CD14-positive monocyte (primary cell): ENCODE data around the gene CTSA. TPM values are rescaled to one million over a fixed set of nuclear protein-coding genes. Genes with fewer than 3 reads are reported as not detected.

ENCODE experiments used
- DNase-seq, 3 donors: peaks; one replicate each; pipeline ENCODE4 v3.0.0-alpha.2; 2011 to 2022
- H2AFZ ChIP-seq: 2 replicates; pipeline ENCODE4 v1.6.0; 2012; ENCODE audit warnings: mild to moderate bottlenecking, low read depth, low read length, inconsistent platforms; ENCODE audit not compliant: insufficient read depth, poor library complexity, severe bottlenecking
- H3K27ac ChIP-seq, 2 donors: 1 replicate in 1 of 2; 2 replicates in 1 of 2; pipeline ENCODE4 v1.5.1; 2012 to 2013; ENCODE audit warnings: low read length in 2 of 2, control low read depth in 1 of 2, inconsistent platforms in 1 of 2, low read depth in 1 of 2, mild to moderate bottlenecking in 1 of 2
- H3K27me3 ChIP-seq, 2 donors: one replicate each; pipeline versions ENCODE4 v1.6.0 to v1.6.1; 2011 to 2013; ENCODE audit warnings: low read length in 2 of 2; ENCODE audit not compliant: control insufficient read depth in 2 of 2, insufficient read depth in 2 of 2
- H3K36me3 ChIP-seq, 2 donors: replicated peaks in 1 of 2; 1 replicate in 1 of 2; 2 replicates in 1 of 2; pipeline versions ENCODE4 v1.5.1 to v1.6.1; 2012 to 2013; ENCODE audit warnings: low read length in 2 of 2, control low read depth in 1 of 2, inconsistent platforms in 1 of 2, mild to moderate bottlenecking in 1 of 2; ENCODE audit not compliant: insufficient read depth in 2 of 2, control insufficient read depth in 1 of 2
- H3K4me1 ChIP-seq, 2 donors: 1 replicate in 1 of 2; 2 replicates in 1 of 2; pipeline versions ENCODE4 v1.5.1 to v1.6.1; 2012 to 2013; ENCODE audit warnings: low read length in 2 of 2, control low read depth in 1 of 2, inconsistent platforms in 1 of 2, mild to moderate bottlenecking in 1 of 2, moderate library complexity in 1 of 2; ENCODE audit not compliant: insufficient read depth in 2 of 2, control insufficient read depth in 1 of 2
- H3K4me2 ChIP-seq: replicated peaks from 2 replicates; pipeline ENCODE3; 2012; ENCODE audit warnings: low read length, moderate library complexity, mild to moderate bottlenecking; ENCODE audit not compliant: poor library complexity, severe bottlenecking; ENCODE audit errors: extremely low read depth
- H3K4me3 ChIP-seq, 3 experiments: fragments of 200-600 bp in 1 of 3; sonication (generic) in 1 of 3; replicated peaks in 1 of 3; 1 replicate in 2 of 3; 2 replicates in 1 of 3; pipeline ENCODE4 v1.5.1; 2011 to 2013; ENCODE audit warnings: low read length in 3 of 3, mild to moderate bottlenecking in 3 of 3, control low read depth in 2 of 3, low read depth in 2 of 3, inconsistent platforms in 1 of 3, moderate library complexity in 1 of 3
- H3K79me2 ChIP-seq: 2 replicates; pipeline ENCODE4 v1.6.0; 2012; ENCODE audit warnings: mild to moderate bottlenecking, control low read depth, inconsistent platforms, low read length, moderate library complexity; ENCODE audit not compliant: insufficient read depth
- H3K9ac ChIP-seq: 2 replicates; pipeline ENCODE4 v1.6.0; 2017; ENCODE audit warnings: low read length, mild to moderate bottlenecking; ENCODE audit not compliant: insufficient read depth, poor library complexity, severe bottlenecking
- H3K9me3 ChIP-seq, 2 donors: replicated peaks in 1 of 2; 1 replicate in 1 of 2; 2 replicates in 1 of 2; pipeline versions ENCODE4 v1.5.1 to v1.6.1; 2012 to 2013; ENCODE audit warnings: low read length in 2 of 2, control low read depth in 1 of 2; ENCODE audit not compliant: control insufficient read depth in 1 of 2, insufficient read depth in 1 of 2
- H4K20me1 ChIP-seq: 2 replicates; pipeline ENCODE4 v1.6.0; 2012; ENCODE audit warnings: mild to moderate bottlenecking, low read length, control low read depth, moderate library complexity; ENCODE audit not compliant: insufficient read depth
- H3K27ac Mint-ChIP-seq, 7 donors: one replicate each; pipeline ENCODE4 v1.8.0; 2020; ENCODE audit warnings: mild to moderate bottlenecking in 7 of 7, mixed read lengths in 7 of 7, moderate library complexity in 6 of 7, inconsistent platforms in 2 of 7
- H3K27me3 Mint-ChIP-seq, 3 donors: one replicate each; pipeline ENCODE4 v1.8.0; 2021 to 2022; ENCODE audit warnings: low read depth in 3 of 3, mild to moderate bottlenecking in 3 of 3, mixed read lengths in 3 of 3, moderate library complexity in 3 of 3, inconsistent platforms in 1 of 3
- H3K36me3 Mint-ChIP-seq, 2 donors: one replicate each; pipeline ENCODE4 v1.8.0; 2020; ENCODE audit warnings: mixed read lengths in 2 of 2, inconsistent platforms in 1 of 2, mild to moderate bottlenecking in 1 of 2
- H3K4me1 Mint-ChIP-seq: one replicate; pipeline ENCODE4 v1.8.0; 2020; ENCODE audit warnings: mild to moderate bottlenecking, mixed read lengths
- H3K4me3 Mint-ChIP-seq, 2 donors: one replicate each; pipeline ENCODE4 v1.8.0; 2020; ENCODE audit warnings: mild to moderate bottlenecking in 2 of 2, mixed read lengths in 2 of 2, moderate library complexity in 1 of 2
- H3K9me3 Mint-ChIP-seq, 7 donors: one replicate each; pipeline ENCODE4 v1.8.0; 2020 to 2022; ENCODE audit warnings: mixed read lengths in 7 of 7, mild to moderate bottlenecking in 6 of 7, moderate library complexity in 6 of 7, inconsistent platforms in 2 of 7
- CTCF ChIP-seq: fragments of 200-600 bp; IDR thresholded peaks from one replicate; pipeline ENCODE4 v1.8.0; 2022; ENCODE audit warnings: antibody characterized with exemption, mild to moderate bottlenecking
- WGBS: methylation state at CpG from one replicate; pipeline ENCODE4 v1.1.5; 2013; ENCODE audit warnings: missing lambda C conversion rate; ENCODE audit not compliant: insufficient coverage; 5-methylcytosine and 5-hydroxymethylcytosine counted together
- intact Hi-C, 2 donors: fragments of 100-400 bp; cut with micrococcal nuclease; formaldehyde crosslinking; loops; one replicate each; pipeline versions ENCODE4 v1.15.0 to v1.15.1; 2023
- polyA plus RNA-seq, 3 donors: library from polyadenylated mRNA; depleted of rRNA in 1 of 3; unstranded in 2 of 3; stranded (reverse) in 1 of 3; fragments of 300-500 nt in 2 of 3; fragments of >200 nt in 1 of 3; fragmentation: Illumina TruSeq in 2 of 3; gene quantifications; 1 replicate in 2 of 3; 2 replicates in 1 of 3; pipeline ENCODE4 v1.2.3, GENCODE V29; 2012 to 2021

Gene CTSA
- polyA plus RNA-seq, 3 donors, result 279 to 489 (median 366) TPM

- no peaks in the 10 kb centered on the region for H3K9me3 Mint-ChIP-seq
- Histone ChIP-seq H3K4me2 (no peak overlapping the region), H2AFZ (no peak overlapping the region), H3K4me3 (no peak overlapping the region), H3K27ac (no peak overlapping the region), H4K20me1 (peaks cover 38% of the 10 kb centered on the region), H3K27me3 (no peaks in the 10 kb centered on the region), H3K9me3 (no peaks in the 10 kb centered on the region), H3K9ac (no peak overlapping the region), H3K4me1 (peaks cover 12 to 14% of the 10 kb centered on the region in 2 donors), H3K79me2 (peaks cover 8% of the 10 kb centered on the region), H3K36me3 (peaks cover 72 to 94% of the 10 kb centered on the region in 2 donors)
- no peak for TF ChIP-seq CTCF
- no peak for DNase-seq
- no peak overlapping the region for H3K27ac Mint-ChIP-seq
- intact Hi-C loops, result no loop called here
- no peaks in the 10 kb centered on the region for H3K27me3 Mint-ChIP-seq
- H3K36me3 Mint-ChIP-seq, result peaks cover 60 to 93% of the 10 kb centered on the region in 2 donors
- H3K4me3 Mint-ChIP-seq, result no peak overlapping the region
- peaks cover 15% of the 10 kb centered on the region for H3K4me1 Mint-ChIP-seq
These were observed 45.7 kb upstream of the CTSA start for GRCh38 chr20:45845452-45845851.

- no peaks in the 10 kb centered on the region for H3K4me1 ChIP-seq
- no peaks in the 10 kb centered on the region for H3K9me3 ChIP-seq
- no peak overlapping the region for H3K4me2 ChIP-seq
- no peak overlapping the region for H2AFZ ChIP-seq
- DNase-seq, result no peak
- H4K20me1 ChIP-seq, result peaks cover 28% of the 10 kb centered on the region
- H3K27ac ChIP-seq, result no peak overlapping the region
- no peaks in the 10 kb centered on the region for H3K27me3 ChIP-seq
- Mint-ChIP-seq H3K36me3 (peaks cover 59 to 96% of the 10 kb centered on the region in 2 donors), H3K4me1 (no peaks in the 10 kb centered on the region), H3K4me3 (no peak overlapping the region), H3K9me3 (no peaks in the 10 kb centered on the region), H3K27me3 (no peaks in the 10 kb centered on the region), H3K27ac (peak overlapping the region in 1 of 7 donors; percentile 79)
- intact Hi-C loops, result no loop called here
- no peak overlapping the region for H3K4me3 ChIP-seq
- WGBS, result 97% methylated on average over 8 of the region's 8 CpGs
- H3K9ac ChIP-seq, result no peak overlapping the region
- peaks cover 12% of the 10 kb centered on the region for H3K79me2 ChIP-seq
- H3K36me3 ChIP-seq, result peaks cover 75 to 95% of the 10 kb centered on the region in 2 donors
- TF ChIP-seq CTCF, result no peak
These were observed 42.7 kb upstream of the CTSA start for GRCh38 chr20:45848421-45848820.
